NCI-H2171 treated with DMSO at 0.1 percent for 48 hours (cell line): Measurements from ENCODE around the gene TIAM2.

Source experiments
- DNase-seq: peaks from one replicate; lab custom pipeline; 2025; lab: John Stamatoyannopoulos, UW

TIAM2 gene

DNA sequence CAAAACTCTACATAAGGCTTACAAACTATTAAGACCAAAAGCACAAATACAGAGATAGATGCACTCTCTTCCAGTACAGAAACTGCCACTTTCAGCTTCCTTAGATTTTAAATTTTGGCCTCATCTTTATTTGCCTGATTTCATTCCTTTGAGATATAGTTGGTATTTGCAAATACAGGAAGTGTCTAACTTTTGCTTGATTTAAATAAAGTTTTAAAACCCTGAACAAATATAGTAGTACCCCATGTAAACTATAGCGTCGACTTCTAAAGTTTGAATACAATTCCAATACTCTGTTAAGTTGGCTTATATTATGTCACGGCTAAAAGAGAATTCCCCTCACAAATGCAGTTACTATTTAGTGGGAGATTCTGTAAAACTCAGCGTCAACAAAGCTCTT lies 267.5 kb downstream of the TIAM2 start:
- no peak for DNase-seq

DNA sequence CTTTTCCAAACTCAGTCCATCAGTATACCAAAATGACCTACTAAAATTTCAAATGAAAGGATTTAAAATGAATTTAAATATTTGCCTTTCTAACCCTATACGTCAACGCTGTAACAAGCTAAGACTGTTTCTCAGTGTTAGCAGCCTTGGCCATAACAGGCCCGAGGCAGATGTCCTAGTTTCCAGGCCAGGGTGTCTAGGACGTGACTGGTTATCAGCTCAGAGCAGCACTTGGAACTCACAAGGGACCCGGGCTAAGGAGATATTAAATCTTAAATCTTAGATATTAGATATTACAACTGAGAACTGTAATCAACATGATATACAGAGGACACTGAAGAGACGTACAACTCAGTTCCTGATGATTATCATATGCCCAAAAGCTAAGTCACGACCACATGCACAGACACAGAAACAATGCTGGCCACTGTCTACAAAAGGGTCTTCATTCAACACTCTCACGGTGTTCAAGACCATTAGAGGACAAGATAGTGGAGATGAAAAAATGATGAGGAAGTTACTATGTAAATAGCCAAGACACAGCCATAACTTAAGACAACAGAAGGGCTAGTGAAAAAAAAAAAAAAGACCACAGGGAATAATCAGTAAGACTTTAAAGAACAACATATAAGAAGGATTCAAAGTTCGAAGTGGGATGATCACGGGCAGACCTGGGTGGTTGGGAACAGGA lies 268.4 kb downstream of the TIAM2 start, which contains the start of gene CLDN20:
Gene CLDN20 (plus strand): TSS at position 641 of the 691 bp plus-strand sequence. CDS start 11,707 bp downstream, outside the sequence.
- no peak for DNase-seq

DNA sequence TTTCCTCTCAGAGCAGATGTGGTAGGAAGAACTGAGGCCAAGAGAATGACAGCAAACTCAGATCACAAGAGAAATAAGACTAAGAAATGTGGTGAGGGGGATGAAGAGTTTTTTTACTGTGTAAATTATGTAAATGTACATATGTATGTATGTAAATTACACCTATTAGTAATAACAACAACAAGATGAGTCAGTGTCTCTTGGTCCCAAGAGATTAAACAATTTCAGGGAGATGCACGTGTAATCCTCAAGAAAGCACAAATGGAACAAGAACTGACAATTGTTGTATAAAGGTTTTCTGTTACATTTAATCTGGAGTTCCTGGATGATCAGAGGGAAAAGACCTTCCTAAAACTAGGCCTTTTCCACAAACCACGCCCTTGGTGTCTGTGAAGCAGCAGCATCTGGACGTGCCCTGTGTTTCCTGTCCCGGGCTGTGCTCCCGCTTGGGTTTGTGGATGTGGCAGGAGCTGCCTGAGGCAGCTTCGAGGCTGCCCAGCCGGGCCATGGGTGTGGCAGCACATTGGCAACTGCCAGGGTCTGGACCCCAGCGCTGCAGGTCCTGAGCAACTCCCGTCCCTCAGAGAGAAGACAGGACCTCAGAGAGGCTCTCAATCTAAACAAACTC lies 269.7 kb downstream of the TIAM2 start:
- no peak for DNase-seq

DNA sequence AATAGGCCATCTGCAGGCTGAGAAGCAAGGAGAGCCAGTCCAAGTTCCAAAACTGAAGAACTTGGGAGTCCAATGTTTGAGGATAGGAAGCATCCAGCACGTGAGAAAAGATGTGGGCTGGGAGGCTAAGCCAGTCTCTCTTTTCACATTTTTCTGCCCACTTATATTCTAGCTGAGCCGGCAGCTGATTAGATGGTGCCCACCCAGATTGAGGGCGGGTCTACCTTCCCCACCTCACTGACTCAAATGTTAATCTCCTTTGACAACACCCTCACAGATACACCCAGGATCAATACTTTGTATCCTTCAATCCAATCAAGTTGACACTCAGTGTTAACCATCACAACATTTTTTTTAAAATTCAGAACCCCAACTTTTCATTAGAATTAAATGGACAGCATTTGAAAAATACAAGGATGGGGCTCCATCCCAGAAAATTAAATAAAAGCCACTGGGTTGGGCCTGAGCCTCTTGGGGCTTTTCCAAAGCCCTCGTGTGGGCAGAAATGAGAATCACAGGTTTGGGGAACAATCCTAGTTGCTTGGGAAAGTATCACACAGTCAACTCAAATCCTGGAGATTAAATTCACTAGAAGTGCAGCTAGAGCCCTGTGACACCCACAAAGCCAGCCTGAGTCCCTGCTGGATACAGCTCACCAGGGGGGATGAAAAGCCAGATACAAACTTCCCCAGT lies 270.9 kb downstream of the TIAM2 start:
- DNase-seq, result no peak

DNA sequence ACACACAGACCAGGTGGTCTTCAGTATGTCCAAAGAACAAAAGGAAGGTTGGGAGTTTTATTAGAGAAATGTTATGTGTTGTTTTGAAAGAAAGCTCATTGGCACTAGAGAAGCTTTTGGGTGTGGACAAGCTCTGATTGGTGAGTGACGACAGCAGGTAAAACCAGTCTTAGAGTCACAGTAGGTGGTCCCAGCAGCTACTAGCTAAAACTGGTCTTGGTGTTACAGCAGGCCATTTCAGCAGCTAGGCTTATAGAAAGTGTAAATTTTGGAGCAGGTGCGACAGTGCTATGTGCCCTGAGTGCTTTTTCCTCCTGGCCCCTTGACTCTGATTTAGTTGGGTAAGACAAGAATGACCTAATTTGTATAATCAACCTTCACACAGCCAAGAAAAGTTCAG lies 272.3 kb downstream of the TIAM2 start:
- no peak for DNase-seq

DNA sequence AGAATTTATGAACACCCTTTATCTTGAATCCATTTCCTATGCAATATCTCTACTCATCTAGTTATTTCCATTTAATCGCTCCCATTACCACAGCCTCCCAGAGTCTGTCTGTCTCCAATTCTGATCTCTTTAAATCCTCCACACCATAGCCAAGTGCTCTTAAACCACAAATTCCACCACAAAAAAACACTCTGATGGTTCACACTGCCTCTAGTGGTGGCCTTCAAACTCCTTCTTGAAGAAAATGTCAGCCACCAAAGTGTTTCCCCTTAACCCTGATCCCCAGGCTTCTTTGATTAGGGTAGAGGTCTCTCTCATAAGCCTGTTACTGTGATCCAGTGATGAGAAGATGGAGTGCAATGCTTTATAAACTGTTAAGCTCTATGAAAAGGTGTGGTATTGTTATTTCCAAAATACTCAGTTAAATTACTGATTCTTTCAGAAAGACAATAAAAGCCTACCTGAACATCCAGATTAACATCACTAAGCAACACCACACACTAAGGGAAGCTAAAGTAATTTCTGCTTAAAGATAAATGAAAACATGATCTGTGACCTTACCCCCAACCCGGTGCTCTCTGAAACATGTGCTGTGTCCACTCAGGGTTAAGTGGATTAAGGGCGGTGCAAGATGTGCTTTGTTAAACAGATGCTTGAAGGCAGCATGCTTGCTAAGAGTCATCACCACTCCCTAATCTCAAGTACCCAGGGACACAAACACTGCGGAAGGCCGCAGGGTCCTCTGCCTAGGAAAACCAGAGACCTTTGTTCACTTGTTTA lies 273.2 kb downstream of the TIAM2 start:
- peak; percentile 24 for DNase-seq

DNA sequence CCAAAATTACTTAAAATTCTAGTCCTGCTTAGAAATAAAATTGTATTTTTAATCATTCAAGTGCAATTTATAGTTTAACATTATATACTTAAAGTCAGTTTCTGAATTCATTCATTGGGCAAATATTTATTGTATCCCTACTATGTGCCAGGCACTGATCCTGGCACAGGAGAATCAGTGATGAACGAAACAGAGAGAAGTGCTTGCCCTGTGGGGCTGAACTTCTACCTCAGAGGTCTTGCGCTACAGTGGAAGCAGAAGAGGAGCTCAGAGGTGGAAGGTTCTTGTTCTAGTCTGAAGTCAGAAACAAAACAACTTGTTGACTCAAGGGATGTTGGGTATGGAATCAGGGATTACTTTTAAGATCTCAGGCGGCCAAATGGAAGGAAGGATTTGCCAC lies 274.6 kb downstream of the TIAM2 start:
- no peak for DNase-seq

DNA sequence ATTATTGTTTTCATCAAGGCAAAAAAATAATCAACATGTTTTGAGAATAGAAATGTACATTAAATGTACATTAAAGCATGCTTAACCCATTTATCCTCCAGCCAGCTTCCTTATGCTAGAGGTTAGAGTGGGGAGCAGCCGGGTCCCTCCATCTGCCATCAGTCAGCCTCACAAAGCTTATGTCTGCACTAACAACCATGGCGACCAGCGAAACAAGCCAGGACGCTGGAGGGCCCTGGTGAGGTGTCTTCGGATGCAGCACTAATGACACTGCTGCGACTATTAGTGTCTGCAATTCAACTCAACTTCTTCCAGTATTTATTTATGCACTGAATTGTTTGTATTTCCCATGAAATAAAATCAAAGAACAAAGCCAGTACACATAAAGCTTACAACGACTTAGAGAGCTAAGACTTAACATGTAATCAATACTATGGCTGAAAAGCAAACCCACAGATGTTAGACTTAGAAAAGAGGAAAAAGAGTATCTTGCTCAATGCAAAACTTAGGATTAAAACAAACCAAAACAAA lies 275.5 kb downstream of the TIAM2 start:
- no peak for DNase-seq

DNA sequence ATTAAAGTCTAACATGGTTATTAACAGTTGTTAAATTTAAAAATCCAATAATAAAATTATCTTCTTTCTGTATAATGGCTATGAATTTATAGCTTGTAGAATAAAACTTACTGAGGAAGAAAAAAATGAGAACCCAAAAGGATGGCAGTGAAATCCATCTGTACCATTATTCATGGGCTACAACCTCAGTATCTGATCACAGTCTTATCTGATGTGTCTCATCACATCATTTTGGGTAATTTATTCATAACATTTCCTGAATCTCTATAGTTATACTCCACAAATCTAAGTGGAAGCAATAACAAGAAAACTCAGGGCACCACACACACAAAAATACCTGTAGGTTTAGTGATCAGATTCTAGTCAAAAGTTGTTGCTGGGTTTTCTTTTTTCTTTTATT lies 276.0 kb downstream of the TIAM2 start:
- DNase-seq, result no peak

DNA sequence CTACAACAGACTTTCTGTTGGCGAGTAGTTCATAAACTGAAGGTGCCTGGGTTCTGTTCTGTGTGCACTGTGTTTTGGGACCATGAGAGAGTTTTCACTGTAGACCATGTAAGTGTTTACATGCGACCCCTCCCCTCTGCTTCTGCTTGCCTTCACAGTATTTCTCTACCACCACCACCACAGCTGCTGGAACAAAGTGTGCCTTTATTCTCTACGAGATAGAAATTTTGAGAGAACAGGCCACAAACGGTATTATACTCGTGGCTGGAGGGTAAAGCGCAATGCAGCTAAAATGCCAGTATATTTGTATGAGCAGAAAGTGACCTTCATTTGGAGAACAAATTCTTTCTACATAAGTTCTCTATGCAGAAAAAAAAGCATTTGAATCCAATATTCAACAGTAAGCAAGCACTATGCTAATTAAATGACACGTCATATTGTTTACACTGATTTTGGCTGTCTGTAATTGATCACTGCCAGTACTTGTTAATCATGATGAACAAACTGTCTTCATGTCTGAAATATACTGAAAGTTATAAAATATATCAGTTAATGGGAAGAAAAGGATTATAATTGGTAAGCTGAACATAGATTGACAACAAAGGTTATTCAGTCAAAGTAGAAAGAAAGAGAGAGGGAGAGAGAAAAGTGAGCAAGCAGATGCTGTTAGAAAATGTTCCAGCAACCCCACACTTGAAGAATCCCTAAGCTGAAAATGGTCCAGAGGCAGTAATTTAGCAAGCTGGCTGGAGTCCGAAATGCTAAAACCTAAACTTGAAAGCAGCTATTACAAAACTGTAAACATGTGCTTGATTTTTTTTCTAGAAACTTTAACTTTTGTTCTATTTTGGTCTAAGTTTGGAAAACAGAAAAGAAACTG lies 277.5 kb downstream of the TIAM2 start:
- DNase-seq, result no peak

DNA sequence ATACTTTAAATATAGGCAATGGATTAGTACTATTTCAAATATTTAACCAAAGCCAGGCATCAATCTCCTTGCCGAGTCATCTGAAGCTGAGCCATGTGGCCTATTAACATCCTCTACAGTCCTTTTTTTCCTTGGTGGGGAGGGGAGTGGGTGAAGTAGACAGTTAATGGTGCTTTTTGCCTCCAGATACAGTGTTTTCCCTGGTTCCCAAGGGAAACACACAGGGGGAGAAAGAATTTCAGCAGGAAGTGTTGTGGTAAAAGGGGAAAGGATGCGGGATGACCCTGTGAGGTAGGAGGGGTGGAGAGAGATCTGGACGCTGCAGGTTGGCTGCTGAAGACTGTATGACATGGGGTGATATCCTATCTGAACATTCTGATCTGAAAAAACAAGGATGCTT lies 278.3 kb downstream of the TIAM2 start:
- peak; percentile 7 for DNase-seq

DNA sequence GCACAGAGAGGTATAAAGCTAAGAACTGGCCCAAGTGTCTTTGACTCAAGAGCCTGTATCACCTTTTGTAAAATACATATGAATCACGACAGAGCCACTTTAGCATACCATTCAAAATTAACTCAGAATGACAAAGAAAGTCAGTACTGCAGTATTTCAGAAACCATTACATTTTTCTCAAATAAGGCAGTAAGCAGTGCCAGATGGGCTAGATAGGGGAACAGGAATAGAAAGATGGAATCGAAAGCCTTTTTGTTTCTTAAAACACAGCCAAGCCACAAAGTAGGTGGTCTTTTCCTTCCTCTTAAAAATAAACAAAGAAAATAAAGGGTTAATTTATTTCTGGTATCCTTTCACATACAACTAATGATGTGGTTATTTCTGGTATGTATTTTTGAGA lies 279.0 kb downstream of the TIAM2 start:
- DNase-seq, result no peak

DNA sequence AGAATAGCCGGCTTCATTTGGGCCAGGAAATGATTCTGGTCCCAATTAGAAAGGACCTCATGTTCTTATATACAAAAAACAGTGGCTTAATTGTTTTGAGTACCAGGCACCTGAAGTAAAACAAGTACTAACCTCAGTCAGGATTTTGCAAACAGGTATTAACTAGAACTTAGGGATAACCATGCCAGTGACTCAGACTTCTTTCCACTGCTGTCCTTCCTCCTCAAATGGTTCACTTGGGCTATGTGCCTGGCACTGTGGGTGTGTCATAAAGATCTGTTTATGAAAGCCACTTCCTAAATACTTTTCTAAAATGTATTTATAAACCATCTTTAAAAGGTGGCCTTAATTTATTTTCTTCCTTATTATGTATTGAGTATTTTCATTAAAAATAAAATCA lies 279.4 kb downstream of the TIAM2 start:
- DNase-seq, result no peak

DNA sequence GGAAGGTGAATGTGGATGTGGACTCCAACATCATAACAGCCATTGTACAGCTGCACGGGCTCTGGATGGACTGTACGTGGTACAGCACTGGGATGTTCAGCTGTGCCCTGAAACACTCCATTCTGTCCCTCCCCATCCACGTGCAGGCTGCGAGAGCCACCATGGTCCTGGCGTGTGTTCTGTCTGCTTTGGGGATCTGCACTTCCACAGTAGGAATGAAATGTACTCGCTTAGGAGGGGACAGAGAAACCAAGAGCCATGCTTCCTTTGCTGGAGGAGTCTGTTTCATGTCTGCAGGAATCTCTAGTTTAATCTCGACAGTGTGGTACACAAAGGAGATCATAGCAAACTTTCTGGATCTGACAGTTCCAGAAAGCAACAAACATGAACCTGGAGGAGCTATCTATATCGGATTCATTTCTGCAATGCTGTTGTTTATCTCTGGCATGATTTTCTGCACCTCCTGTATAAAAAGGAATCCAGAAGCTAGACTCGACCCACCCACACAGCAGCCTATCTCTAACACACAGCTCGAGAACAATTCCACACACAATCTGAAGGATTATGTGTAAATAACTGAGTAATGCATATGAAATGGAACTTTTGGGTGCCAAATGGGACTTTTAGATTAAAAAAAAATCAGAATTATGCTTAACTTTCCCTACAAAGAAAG lies 280.8 kb downstream of the TIAM2 start:
- no peak for DNase-seq

DNA sequence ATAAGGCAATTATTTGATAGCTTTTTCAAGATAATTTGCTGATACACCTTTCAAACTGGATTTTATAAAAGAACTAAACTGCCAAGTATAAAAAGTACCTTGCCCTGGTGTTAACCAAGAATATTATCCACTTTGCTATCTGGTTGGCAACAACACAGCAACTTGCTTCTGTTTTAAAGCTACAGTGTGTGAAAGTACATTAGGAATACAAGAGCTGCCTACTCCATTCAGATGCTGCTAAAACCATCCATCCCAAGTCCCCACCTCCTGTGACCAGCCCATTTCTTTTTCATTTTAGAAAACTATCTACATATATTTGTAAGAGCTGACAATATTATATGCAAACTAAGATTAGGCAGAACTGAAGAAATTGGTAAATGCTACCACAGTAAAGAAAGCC lies 281.5 kb downstream of the TIAM2 start:
- DNase-seq, result no peak

DNA sequence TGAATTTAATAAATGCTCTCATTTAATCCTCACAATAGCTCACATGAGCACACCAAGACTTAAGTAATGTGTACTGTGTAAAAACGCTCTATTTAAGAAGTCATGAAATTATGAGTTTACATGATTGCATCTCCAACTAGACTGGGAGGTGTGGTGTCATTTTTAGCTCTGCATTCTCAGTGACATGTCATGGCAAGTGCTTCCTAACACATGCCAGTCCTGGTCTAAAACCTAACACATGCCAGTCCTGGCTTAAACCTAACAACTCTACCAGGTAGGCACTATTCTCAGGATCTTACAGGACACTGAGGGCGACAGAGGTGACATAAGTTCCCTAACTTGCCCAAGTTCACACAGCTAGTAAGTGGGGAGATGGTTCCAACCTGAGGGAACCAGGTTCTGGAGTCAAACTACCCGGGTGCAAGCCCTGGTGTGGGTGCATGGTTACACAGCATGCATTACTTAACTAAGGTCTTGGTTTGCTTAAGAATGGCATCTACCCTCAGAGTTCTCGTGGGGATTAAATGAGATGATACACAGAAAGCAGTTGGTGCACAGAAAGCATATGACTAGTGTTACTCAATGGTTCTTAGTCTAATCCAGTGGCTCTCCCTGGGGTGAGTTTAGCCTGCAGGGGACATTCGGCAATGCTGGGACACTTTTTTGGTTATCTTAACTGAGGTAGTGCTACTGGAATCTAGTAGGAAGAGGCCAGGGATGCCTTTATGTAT lies 283.4 kb downstream of the TIAM2 start:
- DNase-seq, result no peak

DNA sequence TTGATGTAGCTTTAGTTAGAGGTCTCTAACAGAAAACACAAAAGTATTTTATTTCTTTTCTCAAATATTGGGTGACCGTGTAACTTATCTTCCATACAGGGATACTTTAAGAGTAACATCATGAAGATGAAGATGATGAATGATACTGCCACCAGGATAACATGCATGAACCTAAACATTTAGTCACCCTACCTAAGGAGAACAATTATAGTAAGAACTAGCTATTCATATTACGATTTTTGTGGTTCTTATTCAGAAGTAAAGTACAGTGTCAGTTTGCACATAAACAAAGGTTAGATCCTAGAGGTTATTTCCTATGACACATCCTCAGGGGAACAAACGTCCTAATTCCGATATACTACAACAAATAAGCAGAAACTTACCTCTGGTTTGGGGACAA lies 289.7 kb downstream of the TIAM2 start:
- no peak for DNase-seq

DNA sequence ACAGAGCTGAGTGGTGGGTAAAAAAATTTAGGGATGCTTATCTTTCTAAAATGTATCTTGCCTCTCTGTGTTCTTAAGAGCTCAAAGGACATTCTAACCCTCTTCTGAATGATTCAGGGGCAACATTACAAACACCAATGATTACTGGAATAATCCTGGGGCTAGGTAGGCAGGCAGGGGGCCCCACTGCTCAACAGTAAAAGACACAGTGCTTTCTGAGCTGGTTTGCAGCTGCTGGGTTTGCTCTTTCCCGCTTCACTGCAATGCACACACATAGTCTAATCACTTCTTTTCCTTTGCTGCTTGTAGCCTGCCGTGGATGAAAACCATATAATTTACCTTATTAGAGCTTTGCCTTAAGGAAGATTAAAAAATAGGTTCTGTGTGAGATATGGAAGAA lies 292.6 kb downstream of the TIAM2 start:
- no peak for DNase-seq

DNA sequence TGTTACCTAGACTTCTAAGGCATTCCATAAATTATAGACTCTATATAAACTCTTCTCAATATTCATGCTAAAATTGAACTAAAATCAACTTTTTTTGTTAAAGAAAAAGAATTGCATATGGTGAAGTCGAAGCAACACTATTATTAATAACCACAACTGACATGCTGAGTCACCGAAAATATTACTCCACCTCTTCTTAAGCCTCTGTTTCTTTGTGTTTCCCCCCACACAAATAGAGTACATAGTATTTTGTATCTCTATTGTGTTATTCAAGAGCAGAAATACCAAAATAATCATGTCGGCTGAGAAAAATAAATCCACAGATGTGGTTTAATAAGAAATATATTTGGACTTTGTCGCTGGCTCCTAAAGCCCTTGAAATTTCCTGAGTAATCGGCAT lies 295.4 kb downstream of the TIAM2 start:
- no peak for DNase-seq

DNA sequence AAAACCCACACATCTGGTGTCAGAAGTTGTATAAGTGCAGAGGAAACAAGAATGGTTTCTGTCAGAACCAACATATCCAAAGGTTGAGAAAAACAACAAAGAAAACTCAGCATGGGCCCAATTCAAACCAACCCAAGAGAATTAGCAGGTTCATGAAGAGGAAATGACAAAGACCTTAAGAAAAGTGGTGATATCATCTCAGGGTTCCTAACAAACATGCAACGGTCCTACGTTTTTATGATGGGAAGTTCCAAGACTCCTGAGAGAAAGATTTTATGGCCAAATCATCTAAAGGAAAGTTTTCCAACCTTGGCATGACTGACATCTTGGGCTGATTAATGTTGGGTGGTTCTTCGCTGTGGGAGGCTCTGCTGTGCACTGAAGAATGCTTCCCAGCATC lies 296.2 kb downstream of the TIAM2 start:
- DNase-seq, result no peak
